GM19372 (cell line): ENCODE measurements around the gene CNOT6.

Source experiments
- ATAC-seq: cut with Tn5 transposase; IDR thresholded peaks from one replicate; pipeline ENCODE4 v1.9.1; 2021; ENCODE audit warnings: mild to moderate bottlenecking, low read depth, moderate library complexity; ENCODE audit not compliant: unreplicated experiment

The CNOT6 gene

GRCh38 chr5:180598316-180598701 is 104.1 kb downstream of the CNOT6 start:
- no peak for ATAC-seq

- ATAC-seq, result no peak
Measured at GRCh38 chr5:180598797-180599589, 104.8 kb downstream of the CNOT6 start.

GRCh38 chr5:180599590-180599914 is 105.4 kb downstream of the CNOT6 start:
- ATAC-seq, result no peak

- ATAC-seq, result no peak
Measured at GRCh38 chr5:180599981-180600553, 105.9 kb downstream of the CNOT6 start.

GRCh38 chr5:180600554-180601041 is 106.4 kb downstream of the CNOT6 start:
- ATAC-seq, result no peak

- no peak for ATAC-seq
Measured at GRCh38 chr5:180601591-180602480, 107.7 kb downstream of the CNOT6 start.

- no peak for ATAC-seq
Measured at GRCh38 chr5:180602481-180603075, 108.4 kb downstream of the CNOT6 start.

- no peak for ATAC-seq
Measured at GRCh38 chr5:180603076-180603594, 109.0 kb downstream of the CNOT6 start.

GRCh38 chr5:180604271-180604670 is 110.1 kb downstream of the CNOT6 start:
- no peak for ATAC-seq

- no peak for ATAC-seq
Measured at GRCh38 chr5:180605554-180606214, 111.5 kb downstream of the CNOT6 start.

GRCh38 chr5:180606215-180606785 is 112.1 kb downstream of the CNOT6 start:
- ATAC-seq, result no peak

- no peak for ATAC-seq
Measured at GRCh38 chr5:180607861-180608571, 113.8 kb downstream of the CNOT6 start.

- ATAC-seq, result no peak
Measured at GRCh38 chr5:180608572-180609310, 114.6 kb downstream of the CNOT6 start.

- no peak for ATAC-seq
Measured at GRCh38 chr5:180609386-180609785, 115.2 kb downstream of the CNOT6 start.

GRCh38 chr5:180609817-180610550 is 115.8 kb downstream of the CNOT6 start:
- no peak for ATAC-seq

GRCh38 chr5:180611140-180611850 is 117.1 kb downstream of the CNOT6 start:
- no peak for ATAC-seq

GRCh38 chr5:180612683-180613082 is 118.5 kb downstream of the CNOT6 start:
- ATAC-seq, result no peak
